NCI-H748 (cell line): Measurements from ENCODE around the gene MRPL1.
A peak's percentile ranks its signal among the peaks of the same experiment; 100 is the strongest.
"Not testable (repeated sequence)": the region's sequence is repeated elsewhere in the genome, so short reads cannot be mapped to it uniquely, and the experiment has no call there.

Experiments used
- DNase-seq: peaks from one replicate; lab custom pipeline; 2025; ENCODE audit not compliant: unreplicated experiment; lab: John Stamatoyannopoulos, UW

Gene MRPL1

DNA sequence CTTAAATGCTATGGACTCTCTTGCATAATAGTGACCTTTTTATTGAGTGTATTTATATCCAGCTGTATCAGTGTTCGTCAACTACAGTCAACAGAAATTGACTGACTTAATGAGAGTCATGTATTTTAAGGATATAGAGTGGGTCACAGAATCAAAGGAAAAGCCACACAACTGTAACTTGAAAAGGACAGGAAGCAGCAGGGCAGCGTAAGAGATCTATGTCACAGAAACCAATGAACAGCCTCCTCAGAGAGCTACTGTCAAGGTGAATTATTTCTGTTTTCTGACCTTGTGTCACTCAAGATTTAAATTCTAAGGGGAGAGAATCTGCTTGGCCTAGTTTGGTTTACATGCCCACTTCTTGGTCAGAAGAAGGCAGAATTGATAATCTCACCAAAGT is 100.4 kb downstream of the MRPL1 start:
- DNase-seq, result no peak

DNA sequence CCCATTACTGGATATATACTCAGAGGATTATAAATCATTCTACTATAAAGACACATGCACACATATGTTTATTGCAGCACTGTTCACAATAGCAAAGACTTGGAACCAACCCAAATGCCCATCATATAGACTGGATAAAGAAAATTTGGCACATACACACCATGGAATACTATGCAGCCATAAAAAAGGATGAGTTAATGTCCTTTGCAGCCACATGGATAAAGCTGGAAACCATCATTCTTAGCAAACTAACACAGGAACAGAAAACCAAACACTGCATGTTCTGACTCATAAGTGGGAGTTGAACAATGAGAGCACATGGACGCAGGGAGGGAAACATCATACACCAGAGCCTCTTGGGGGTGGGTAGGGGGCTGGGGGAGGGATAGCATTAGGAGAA is 111.0 kb downstream of the MRPL1 start:
- not testable (repeated sequence) for DNase-seq

DNA sequence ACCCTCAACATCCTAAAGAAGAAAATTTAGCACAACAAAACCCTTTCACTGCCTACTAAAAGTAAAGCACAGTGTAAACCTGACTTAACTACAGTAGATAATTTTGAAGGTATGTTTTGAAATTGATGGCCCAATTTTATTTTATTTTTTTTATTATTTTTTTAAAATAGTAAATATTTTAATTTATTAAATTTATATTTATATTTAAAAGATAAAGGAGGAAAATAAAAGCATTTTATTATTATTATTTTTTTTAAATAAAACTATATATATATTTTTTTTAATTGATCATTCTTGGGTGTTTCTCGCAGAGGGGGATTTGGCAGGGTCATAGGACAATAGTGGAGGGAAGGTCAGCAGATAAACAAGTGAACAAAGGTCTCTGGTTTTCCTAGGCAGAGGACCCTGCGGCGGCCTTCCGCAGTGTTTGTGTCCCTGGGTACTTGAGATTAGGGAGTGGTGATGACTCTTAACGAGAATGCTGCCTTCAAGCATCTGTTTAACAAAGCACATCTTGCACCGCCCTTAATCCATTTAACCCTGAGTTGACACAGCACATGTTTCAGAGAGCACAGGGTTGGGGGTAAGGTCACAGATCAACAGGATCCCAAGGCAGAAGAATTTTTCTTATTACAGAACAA is 120.4 kb downstream of the MRPL1 start:
- peak; percentile 65 for DNase-seq

DNA sequence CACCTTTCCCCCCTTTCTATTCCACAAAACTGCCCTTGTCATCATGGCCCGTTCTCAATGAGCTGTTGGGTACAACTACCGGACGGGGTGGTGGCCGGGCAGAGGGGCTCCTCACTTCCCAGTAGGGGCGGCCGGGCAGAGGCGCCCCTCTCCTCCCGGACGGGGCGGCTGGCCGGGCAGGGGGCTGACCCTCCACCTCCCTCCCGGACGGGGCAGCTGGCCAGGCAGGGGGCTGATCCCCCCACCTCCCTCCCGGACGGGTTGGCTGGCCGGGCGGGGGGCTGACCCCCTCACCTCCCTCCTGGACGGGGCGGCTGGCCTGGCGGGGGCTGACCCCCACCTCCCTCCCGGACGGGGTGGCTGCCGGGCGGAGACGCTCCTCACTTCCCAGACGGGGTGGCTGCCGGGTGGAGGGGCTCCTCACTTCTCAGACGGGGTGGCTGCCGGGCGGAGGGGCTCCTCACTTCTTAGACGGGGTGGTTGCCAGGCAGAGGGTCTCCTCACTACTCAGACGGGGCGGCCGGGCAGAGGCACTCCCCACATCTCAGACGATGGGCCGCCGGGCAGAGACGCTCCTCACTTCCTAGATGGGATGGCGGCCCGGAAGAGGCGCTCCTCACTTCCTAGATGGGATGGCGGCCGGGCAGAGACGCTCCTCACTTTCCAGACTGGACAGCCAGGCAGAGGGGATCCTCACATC is 121.1 kb downstream of the MRPL1 start:
- DNase-seq, result not testable (repeated sequence)

DNA sequence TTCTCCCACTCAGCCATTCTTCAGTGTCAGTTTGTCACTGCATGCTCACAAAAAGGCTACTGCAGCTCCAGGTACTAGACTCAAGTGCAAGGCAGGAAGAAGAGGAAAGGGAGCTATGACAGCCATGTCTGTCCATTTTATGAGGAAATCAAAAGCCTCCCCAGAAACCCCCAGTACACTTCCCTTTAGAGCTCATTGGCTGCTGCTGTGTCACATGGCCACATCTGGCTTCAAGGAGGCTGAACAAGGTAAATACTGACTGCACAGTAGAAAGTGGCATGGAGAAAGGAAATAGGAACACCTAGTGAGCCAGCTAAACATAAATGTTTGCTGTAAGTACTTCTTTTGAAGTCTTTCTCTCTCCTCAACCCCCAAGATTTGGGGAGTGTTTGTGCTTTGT is 127.3 kb downstream of the MRPL1 start:
- no peak for DNase-seq

DNA sequence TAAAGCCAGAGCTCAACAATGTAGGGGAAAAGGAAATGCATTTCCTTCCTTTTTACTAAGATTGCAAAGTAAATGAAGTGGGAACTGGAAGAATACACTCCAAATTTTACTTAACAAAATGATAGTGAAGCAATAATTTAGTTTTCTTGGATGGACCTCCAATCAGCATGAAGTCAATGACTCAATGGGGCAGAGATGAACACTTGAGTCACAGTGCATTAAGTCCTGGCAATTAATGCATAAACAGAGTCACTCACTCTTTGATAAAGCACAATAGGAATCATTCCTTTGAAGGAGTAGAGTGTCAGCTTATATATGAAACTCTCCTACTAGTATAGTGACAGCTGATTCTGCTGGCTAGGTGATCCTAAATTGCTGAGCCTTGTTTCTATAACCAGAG is 127.8 kb downstream of the MRPL1 start:
- DNase-seq, result no peak

DNA sequence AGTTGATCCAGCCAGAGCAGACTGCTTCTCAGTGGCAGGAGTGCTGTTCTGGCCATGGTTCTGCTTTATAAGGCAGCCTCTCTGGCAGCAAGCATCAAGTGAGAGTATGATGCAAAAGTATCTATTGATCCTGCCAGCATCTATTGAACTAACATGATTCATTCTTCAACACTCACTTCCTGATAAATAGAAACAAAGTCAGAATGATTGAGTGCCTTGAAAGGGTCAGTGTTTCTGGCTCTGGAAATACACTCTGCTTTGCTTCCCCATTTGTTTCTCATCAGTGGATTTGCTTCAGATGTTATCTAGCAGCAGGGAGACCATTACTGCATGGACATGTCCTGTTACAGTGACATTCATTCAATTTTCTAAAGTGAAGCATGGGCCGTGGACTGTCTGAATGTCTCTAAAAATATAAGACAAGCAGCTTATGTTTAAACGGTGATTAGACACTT is 128.3 kb downstream of the MRPL1 start:
- DNase-seq, result no peak

DNA sequence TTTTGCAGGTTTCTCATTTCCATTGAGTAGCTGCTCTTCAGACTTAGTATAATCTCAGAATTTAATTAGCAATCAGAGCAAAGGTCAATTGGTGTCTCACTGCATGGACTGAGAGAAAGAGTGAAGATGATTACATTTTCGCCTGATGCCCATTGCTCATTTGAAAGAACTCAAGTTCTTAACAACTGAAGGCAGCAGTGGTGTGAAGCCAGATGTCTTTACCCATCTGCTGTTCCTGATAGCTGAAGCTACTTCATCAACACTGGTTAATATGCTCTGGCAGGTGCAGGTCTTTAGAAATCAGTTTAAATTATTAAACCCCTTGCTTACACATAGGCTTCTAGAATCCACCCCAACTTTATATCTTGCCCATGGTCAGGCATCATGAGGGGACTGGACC is 130.0 kb downstream of the MRPL1 start:
- DNase-seq, result no peak

DNA sequence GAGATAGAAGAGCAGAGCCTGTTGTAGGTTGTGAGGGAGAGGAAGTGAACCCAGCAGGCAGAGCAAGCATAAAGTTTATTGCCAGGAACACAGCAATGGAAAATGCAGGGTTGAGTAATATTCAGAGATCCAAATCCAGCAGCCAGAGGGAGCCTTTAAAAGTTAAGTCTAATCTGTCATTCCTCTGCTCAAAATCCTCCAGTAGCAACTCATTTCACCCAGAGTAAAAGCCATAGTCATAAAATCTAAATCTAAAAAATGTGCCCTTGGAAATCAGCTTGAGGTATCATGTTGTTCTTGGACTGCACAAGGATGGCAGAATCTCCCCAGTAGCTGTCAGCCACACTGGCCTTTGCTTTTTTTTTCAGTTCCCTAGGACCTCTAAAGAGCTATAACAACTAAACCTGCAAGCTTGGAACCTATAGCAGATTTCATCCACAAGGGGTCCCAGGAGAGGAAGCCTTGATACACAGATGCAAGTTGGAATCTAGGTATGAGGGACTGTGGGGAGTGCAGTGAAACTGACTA is 131.6 kb downstream of the MRPL1 start:
- DNase-seq, result no peak

DNA sequence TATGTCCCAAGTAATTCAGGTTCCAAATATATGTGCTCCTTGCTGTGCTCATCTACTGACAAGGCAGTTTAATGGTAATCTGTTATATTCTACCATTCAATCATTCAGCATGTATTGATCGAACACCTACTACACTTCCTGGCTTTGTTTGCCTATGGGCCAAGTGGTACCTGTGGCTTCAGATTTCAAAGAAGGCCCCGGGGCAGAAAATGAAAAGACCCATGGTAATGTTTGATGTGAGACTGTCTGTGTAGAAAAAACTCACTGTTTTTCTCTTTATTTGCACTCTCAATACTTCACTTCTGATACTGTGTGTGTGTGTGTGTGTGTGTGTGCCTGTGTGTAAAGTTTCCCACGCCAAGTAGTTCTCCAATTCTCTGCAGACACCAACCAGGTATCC is 133.4 kb downstream of the MRPL1 start:
- DNase-seq, result no peak

DNA sequence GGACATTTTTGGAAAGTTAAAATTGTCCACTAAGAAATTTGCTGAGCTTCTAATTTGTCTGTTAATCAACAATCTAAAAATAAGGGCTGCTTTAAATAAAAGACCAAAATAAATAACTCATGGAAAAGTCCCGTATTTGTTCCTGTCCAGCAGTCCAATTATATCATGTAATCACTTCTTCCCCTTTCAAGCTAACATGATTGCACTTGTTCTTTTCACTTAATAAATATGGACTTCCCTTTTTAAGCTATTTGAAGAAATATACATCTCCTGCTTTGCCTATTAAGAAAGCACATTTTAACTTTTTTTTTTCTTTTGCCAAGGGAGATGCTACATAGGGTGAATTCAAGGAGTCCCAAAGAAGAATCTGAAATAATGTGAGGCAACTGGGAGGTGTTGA is 138.9 kb downstream of the MRPL1 start:
- no peak for DNase-seq

DNA sequence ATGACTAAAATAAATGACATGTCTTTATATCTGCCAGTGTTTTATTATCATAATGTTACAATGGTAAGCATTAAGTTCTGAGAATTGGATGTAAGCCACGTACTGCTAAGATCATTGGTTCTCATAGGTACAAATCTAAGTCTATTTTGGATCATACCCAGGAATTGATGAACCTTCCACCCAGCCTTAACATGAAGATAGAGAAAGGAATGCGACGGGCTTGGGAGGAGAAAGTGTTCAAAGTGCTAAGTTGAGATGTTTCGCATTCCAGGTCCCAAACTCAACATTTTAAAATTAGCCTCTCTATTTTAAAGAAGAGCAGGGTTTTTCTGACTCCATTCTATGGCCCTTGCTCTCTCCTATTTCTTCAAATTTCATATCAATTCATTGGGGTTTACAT is 139.6 kb downstream of the MRPL1 start:
- no peak for DNase-seq
